Skin of body (tissue), 2 donors: ENCODE measurements around the gene DST. TPM values are rescaled to one million over a fixed set of nuclear protein-coding genes. Genes with fewer than 3 reads are reported as not detected.

Source experiments
- DNase-seq: peaks from one replicate; lab custom pipeline; 2025; lab: John Stamatoyannopoulos, UW
- total RNA-seq: library from RNA; depleted of rRNA; stranded (reverse); fragments of >200 nt; gene quantifications from one replicate; pipeline ENCODE4 v1.2.3, GENCODE V29; 2014

The DST gene
- total RNA-seq, 1 donor from 2014 or later, result 449 TPM

- no peak for DNase-seq
Observed at GRCh38 chr6:56624728-56625069, 18.0 kb downstream of the DST start.

- DNase-seq, result no peak
Observed at GRCh38 chr6:56624046-56624727, 18.5 kb downstream of the DST start.

DNA sequence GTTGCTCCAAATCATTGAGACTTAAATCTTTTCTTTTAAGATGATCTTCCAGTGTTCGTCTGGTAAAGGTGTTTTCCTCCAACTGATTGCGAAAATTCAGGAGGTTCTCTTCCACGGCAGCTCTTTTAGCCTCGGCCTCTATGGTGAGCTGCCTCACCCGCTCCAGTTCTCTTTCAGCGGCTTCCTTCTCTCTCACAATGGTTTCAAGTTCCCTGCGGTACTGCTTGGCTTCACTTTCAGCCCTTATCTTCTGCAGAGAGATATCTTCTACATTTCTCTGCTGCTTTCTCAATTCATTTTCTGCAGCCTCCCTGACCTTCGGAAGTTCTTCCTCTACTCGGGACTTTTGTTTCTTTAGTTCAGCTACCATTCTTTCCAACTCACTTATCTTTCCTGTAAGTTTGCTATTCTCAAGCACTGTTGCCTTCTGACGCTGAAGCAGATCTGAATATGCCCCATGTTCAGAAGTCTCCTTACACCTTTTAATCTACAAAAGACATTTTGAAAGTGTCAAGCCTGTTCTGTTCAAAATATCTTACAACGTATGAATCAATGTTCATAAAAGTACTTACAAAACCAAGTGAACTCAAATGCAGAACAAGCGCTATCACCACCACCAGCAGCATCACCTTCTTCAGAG, 22.3 kb downstream of the DST start:
- DNase-seq, result no peak

DNA sequence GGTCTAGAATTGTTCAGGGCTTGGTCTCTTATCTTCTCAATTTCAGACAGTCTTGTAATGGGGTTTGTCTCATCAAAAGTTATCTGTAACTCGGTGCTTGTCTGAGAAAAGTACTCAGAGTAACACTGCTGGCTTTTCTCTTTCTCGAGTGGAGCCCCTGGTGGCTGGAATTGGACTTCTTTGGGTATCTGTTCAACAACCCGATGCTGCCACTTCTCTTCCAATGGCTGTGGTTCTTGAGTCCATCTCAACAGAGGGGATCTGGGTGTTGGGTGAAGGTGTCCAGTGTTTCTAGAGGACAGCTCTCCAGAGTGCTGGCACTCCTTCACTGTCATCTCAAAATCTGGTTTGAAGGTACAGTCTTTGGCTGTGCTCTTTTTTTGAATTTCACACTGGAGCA, 24.6 kb downstream of the DST start:
- no peak for DNase-seq

DNA sequence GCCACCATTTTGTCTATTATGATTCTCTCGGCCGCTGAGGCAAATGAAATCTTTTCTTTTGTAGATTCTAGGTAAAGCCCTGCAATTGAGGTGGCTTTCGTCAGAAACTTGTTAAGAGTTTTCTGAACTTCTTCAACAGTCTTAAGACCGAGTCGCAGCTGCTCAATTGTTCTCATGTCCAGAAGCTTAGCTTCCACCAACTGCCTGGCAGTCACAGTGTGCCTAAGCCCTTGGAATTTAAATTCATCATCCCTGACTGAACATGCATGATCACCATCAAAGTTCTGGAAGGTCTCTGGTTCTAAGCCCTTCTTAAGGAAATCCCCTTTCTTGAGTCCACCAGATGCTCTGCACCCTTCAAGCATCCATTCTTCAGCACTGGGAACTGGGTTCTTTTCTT, 25.7 kb downstream of the DST start:
- DNase-seq, result no peak

DNA sequence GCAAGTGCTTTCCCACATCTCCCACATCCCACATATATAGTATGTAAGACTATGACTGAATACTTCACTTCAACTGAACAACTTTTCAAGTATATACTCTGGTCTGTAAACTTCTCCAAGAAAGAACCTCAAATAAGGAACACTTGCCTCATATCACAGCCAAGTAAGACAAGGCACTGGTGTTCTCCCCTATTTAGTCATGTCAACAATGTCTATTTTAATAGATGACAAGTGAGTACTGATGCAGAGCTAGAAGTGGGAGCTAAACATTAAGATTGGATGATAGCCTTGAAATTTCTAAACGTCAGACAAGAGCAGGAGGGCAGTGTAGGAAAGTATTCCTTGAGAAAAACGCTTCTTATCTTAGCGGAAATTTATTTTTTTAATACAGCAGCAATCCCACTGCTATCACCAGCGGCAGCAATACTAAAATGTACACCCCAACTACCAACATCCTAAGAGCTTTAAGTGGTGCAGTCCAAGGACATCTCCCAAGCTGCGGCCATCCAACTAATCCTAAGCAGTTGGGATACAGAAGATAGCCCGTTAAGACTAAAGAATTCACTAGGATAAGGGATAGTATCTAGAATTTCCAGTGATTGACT, 29.3 kb downstream of the DST start:
- DNase-seq, result no peak

- DNase-seq, result no peak
Observed at GRCh38 chr6:56608332-56608731, 34.4 kb downstream of the DST start.

GRCh38 chr6:56607111-56607752, 35.5 kb downstream of the DST start:
- no peak for DNase-seq

GRCh38 chr6:56605435-56605834, 37.3 kb downstream of the DST start:
- no peak for DNase-seq

- no peak for DNase-seq
Observed at GRCh38 chr6:56604186-56604585, 38.5 kb downstream of the DST start.

DNA sequence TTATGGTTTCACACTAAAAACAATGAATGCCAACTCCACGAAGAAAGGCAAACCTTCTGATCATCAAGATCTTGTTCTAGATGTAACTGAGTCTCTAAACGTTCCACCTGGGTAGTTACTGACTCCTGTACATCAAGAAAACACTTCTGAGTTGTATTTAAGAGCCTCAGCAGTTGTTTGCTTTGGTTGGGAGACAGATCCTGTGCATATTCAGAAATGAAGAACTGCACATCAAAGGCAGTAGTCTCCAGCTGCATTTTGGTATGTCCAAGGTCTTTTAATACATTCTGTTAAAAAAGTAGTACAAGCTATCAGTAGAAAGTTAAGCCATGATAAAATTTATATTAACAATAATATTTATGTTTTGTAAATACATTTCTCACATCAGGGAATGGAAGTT, 41.3 kb downstream of the DST start:
- no peak for DNase-seq

- DNase-seq, result peak; percentile 60
Observed at GRCh38 chr6:56595490-56596122, 47.1 kb downstream of the DST start.

DNA sequence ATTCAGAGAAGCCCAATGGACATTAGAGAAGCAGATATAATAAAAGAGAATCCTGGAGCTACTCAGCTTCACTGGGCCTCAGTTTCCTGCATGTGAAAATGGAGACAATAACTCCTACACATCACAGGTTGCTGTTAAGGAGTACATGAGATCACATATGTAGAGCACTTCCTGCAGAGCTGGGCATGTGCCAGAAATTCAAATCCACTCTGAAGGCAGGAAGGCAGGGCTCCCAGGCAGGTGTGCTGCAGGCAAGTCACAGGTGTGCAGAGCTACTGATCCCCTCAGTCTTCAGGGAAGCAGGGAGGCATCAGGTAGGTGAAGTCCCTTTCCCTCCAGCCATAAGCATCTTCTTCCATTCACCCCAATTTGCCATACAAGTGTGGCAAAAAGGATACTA, 48.0 kb downstream of the DST start:
- DNase-seq, result no peak

- DNase-seq, result no peak
Observed at GRCh38 chr6:56593801-56594318, 48.8 kb downstream of the DST start.

DNA sequence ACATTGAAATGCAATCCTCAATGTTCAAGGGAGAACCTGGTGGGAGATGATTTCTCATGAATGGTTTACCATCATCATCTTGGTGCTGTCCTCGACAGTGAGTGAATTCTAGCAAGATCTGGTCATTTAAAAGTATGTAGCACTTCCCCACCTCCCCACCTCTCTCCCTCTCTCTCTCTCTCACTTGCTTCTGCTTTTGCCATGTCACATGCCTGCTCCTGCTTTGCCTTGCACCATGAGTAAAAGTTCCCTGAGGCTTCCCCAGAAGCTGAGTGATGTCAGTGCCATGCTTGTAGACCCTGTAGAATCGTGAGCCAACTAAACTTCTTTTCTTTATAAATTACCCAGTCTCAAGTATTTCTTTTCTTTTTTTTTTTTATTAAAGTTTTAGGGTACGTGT, 60.5 kb downstream of the DST start:
- no peak for DNase-seq

- no peak for DNase-seq
Observed at GRCh38 chr6:56581296-56581925, 61.3 kb downstream of the DST start.

DNA sequence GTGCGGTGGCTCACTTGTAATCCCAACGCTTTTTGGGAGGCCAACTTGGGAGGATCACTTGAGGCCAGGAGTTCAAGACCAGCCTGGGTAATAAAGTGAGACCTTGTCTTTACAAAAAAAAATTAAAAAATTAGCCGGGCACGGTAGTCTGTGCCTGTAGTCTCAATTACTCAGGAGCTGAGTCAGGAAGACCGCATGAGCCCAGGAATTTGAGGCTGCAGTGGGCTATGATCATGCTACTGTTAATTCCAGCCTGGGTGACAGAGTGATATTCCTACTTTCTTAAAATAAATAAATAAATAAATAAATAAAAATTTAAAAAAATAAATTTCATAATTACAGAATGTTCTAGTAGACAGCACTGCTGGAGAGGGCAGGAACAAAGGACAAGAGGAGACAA, 62.4 kb downstream of the DST start:
- DNase-seq, result no peak

GRCh38 chr6:56579155-56579851, 63.4 kb downstream of the DST start:
- no peak for DNase-seq

- no peak for DNase-seq
Observed at GRCh38 chr6:56575736-56576135, 67.0 kb downstream of the DST start.

DNA sequence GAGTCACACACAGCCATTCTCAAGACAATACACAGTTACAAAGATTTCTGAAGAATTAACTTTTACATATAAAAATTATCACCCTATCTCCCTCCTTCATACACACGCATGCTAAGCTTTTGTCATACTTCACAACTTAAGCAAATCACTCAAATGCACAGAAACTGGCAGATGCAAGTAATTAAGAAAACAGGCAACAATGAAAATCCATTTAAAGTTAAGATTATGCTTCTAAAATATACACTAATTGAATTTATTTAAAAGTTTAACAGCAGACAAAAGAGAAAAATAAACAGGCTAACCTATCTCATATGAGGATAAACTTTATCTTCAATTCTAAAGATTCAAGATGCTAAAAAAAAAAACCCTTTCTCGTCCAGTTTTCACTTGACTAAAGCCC, 68.4 kb downstream of the DST start:
- DNase-seq, result no peak

DNA sequence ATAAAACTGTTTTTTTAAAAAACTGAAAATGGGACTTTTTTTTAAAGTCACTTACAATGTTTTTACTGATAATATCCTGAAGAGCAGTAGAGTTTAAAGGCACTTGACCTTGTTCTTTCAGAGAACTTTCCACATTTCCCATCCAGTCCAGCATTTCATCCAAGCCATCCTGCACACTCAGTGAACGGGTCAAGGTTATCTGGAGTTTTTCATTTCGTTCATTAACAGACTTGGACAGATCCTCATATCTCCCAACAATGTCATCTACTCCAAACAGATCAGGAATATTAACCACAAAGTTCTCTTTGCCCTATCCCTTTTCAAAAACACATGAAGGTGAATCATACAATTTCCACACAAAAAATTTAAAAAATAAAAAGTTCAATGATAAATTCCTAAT, 69.1 kb downstream of the DST start:
- no peak for DNase-seq
